Esophagus muscularis mucosa (tissue), 3 donors: ENCODE measurements around the gene CLEC4G.

Experiments
- POLR2A ChIP-seq: fragments of 450-650 bp; IDR thresholded peaks from one replicate; pipeline ENCODE4 v1.6.1; 2017; ENCODE audit warnings: antibody characterized with exemption, moderate library complexity, mild to moderate bottlenecking, low read depth
- POLR2AphosphoS5 ChIP-seq, 2 donors: sonication (generic); formaldehyde crosslinking; IDR thresholded peaks; one replicate each; pipeline ENCODE4 v1.6.1; 2017; ENCODE audit warnings: antibody characterized with exemption in 2 of 2
- TF ChIP-seq, protein P1 (sequence below), 3 experiments: fragments of 200-600 bp in 2 of 3; fragments of 450-650 bp in 1 of 3; sonication (generic) in 2 of 3; IDR thresholded peaks; one replicate each; pipeline ENCODE4 v1.5.1; 2017 to 2019; ENCODE audit warnings: antibody characterized with exemption in 3 of 3, mild to moderate bottlenecking in 2 of 3, moderate library complexity in 1 of 3

DNA sequence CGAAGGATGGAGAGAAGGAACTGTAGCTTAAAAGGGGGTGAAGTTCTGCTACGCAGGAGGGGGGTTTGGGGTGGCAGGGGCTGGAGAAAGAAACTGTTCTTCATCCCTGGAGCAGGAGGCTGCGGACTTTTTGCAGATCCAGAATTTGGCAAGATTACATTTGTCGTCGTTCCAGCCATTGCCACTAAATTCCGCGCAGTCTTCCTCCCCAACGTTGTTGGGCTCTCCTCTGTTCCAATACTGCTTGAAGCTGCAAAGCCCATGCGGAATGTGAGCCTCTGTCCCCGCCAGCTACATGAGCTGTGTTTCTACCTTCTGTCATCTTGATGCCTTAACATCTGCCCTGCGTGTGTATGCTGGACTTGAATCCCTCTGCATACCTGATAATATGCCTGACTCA lies 11.1 kb upstream of the CLEC4G start:
- TF ChIP-seq POLR2A = no peak
- TF ChIP-seq, protein P1, sequence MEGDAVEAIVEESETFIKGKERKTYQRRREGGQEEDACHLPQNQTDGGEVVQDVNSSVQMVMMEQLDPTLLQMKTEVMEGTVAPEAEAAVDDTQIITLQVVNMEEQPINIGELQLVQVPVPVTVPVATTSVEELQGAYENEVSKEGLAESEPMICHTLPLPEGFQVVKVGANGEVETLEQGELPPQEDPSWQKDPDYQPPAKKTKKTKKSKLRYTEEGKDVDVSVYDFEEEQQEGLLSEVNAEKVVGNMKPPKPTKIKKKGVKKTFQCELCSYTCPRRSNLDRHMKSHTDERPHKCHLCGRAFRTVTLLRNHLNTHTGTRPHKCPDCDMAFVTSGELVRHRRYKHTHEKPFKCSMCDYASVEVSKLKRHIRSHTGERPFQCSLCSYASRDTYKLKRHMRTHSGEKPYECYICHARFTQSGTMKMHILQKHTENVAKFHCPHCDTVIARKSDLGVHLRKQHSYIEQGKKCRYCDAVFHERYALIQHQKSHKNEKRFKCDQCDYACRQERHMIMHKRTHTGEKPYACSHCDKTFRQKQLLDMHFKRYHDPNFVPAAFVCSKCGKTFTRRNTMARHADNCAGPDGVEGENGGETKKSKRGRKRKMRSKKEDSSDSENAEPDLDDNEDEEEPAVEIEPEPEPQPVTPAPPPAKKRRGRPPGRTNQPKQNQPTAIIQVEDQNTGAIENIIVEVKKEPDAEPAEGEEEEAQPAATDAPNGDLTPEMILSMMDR (IDR thresholded peaks at IDR 0.05) = no peak
- TF ChIP-seq POLR2AphosphoS5 (IDR thresholded peaks at IDR 0.05) = no peak
